Hepatocyte (in vitro differentiated cells): ENCODE measurements around the gene EIF3K. TPM values are rescaled to one million over a fixed set of nuclear protein-coding genes. Genes with fewer than 3 reads are reported as not detected.
"Not testable (repeated sequence)": the region's sequence is repeated elsewhere in the genome, so short reads cannot be mapped to it uniquely, and the experiment has no call there.

Source experiments
- DNase-seq: peaks from one replicate; pipeline ENCODE4 v3.0.0-alpha.2; 2016; ENCODE audit warnings: low spot score
- H2AFZ ChIP-seq: fragments of 200-600 bp; sonication (generic); 2 replicates; pipeline ENCODE4 v1.6.0; 2016; ENCODE audit warnings: antibody characterized with exemption, mild to moderate bottlenecking
- H3K27ac ChIP-seq: fragments of 200-600 bp; sonication (generic); 2 replicates; pipeline ENCODE4 v1.5.1; 2016; ENCODE audit warnings: mild to moderate bottlenecking
- H3K27me3 ChIP-seq: fragments of 200-600 bp; sonication (generic); 2 replicates; pipeline ENCODE4 v1.6.1; 2016
- H3K36me3 ChIP-seq: fragments of 200-600 bp; sonication (generic); replicated peaks from 2 replicates; pipeline ENCODE4 v1.5.1; 2016; ENCODE audit warnings: low read depth; ENCODE audit not compliant: insufficient read depth
- H3K4me1 ChIP-seq: fragments of 200-600 bp; sonication (generic); 2 replicates; pipeline ENCODE4 v1.5.1; 2016; ENCODE audit warnings: mild to moderate bottlenecking, moderate library complexity; ENCODE audit not compliant: insufficient read depth
- H3K4me2 ChIP-seq: fragments of 200-600 bp; sonication (generic); 2 replicates; pipeline ENCODE4 v1.6.0; 2016
- H3K4me3 ChIP-seq: fragments of 200-600 bp; sonication (generic); 2 replicates; pipeline ENCODE4 v1.5.1; 2016; ENCODE audit warnings: mild to moderate bottlenecking
- H3K79me2 ChIP-seq: fragments of 200-600 bp; sonication (generic); 2 replicates; pipeline ENCODE4 v1.6.0; 2017; ENCODE audit warnings: mild to moderate bottlenecking
- H3K9me2 ChIP-seq: fragments of 200-600 bp; sonication (generic); replicated peaks from 2 replicates; pipeline ENCODE4 v1.6.0; 2017; ENCODE audit warnings: mild to moderate bottlenecking; ENCODE audit not compliant: insufficient read depth
- H3K9me3 ChIP-seq: fragments of 200-600 bp; sonication (generic); 2 replicates; pipeline ENCODE4 v1.5.1; 2016; ENCODE audit warnings: low read depth, mild to moderate bottlenecking
- H4K20me1 ChIP-seq: fragments of 200-600 bp; sonication (generic); 2 replicates; pipeline ENCODE4 v1.6.0; 2016; ENCODE audit warnings: mild to moderate bottlenecking; ENCODE audit not compliant: insufficient read depth, poor library complexity, severe bottlenecking
- CTCF ChIP-seq: fragments of 200-600 bp; sonication (generic); IDR thresholded peaks from 2 replicates; pipeline ENCODE4 v1.5.1; 2016; ENCODE audit warnings: antibody characterized with exemption, mild to moderate bottlenecking; ENCODE audit not compliant: poor library complexity
- EZH2 ChIP-seq: fragments of 200-600 bp; sonication (generic); IDR thresholded peaks from 2 replicates; pipeline ENCODE4 v1.6.1; 2016; ENCODE audit warnings: antibody characterized with exemption, mild to moderate bottlenecking, borderline replicate concordance
- EZH2phosphoT487 ChIP-seq: fragments of 200-600 bp; sonication (generic); IDR thresholded peaks from one replicate; pipeline ENCODE4 v1.6.1; 2018; ENCODE audit warnings: antibody characterized with exemption, mild to moderate bottlenecking, low read depth, moderate library complexity; ENCODE audit not compliant: unreplicated experiment, severe bottlenecking
- WGBS: methylation state at CpG from one replicate; pipeline ENCODE4 v1.1.6; 2016; ENCODE audit warnings: low lambda C conversion rate; ENCODE audit errors: missing lambda C conversion rate; 5-methylcytosine and 5-hydroxymethylcytosine counted together
- polyA plus RNA-seq: library from polyadenylated mRNA; unstranded; fragments of >200 nt; fragmentation: Nextera tagmentation; extraction: Ambion mirVana; gene quantifications from 2 replicates; pipeline ENCODE4 v1.2.1, GENCODE V29; 2016
- total RNA-seq: library from RNA; depleted of rRNA; stranded (reverse); fragments of >200 nt; gene quantifications from 2 replicates; pipeline ENCODE4 v1.2.3, GENCODE V29; 2014

The EIF3K gene
- total and polyA plus RNA-seq, 2 experiments from 2014 or later: 171 to 354 TPM

GRCh38 chr19:38624822-38625221, 5.8 kb downstream of the EIF3K start:
- no peak for TF ChIP-seq CTCF
- TF ChIP-seq EZH2: no peak
- no peak for TF ChIP-seq EZH2phosphoT487
- Histone ChIP-seq H3K4me3 (no peak overlapping the region), H3K9me3 (no peaks in the 10 kb centered on the region), H3K9me2 (no peaks in the 10 kb centered on the region), H3K4me1 (no peaks in the 10 kb centered on the region), H4K20me1 (no peaks in the 10 kb centered on the region), H2AFZ (no peak overlapping the region), H3K27me3 (no peaks in the 10 kb centered on the region), H3K79me2 (peaks cover 9% of the 10 kb centered on the region), H3K27ac (no peak overlapping the region), H3K36me3 (no peaks in the 10 kb centered on the region), H3K4me2 (no peak overlapping the region)
- 97% methylated on average over 3 of the region's 3 CpGs for WGBS
- no peak for DNase-seq

- H3K9me3 ChIP-seq: no peaks in the 10 kb centered on the region
- H3K79me2 ChIP-seq: no peaks in the 10 kb centered on the region
- no peaks in the 10 kb centered on the region for H3K27me3 ChIP-seq
- no peak overlapping the region for H3K4me2 ChIP-seq
- no peak overlapping the region for H3K4me3 ChIP-seq
- no peaks in the 10 kb centered on the region for H3K4me1 ChIP-seq
- TF ChIP-seq EZH2 (no peak), EZH2phosphoT487 (no peak), CTCF (no peak)
- 100% methylated on average over 4 of the region's 4 CpGs for WGBS
- H4K20me1 ChIP-seq: no peaks in the 10 kb centered on the region
- no peak for DNase-seq
- H3K27ac ChIP-seq: no peak overlapping the region
- no peaks in the 10 kb centered on the region for H3K9me2 ChIP-seq
- no peak overlapping the region for H2AFZ ChIP-seq
- no peaks in the 10 kb centered on the region for H3K36me3 ChIP-seq
Measured at GRCh38 chr19:38626401-38626800, 7.4 kb downstream of the EIF3K start.

- H3K4me2 ChIP-seq: no peak overlapping the region
- TF ChIP-seq CTCF (no peak), EZH2 (no peak), EZH2phosphoT487 (no peak)
Measured at GRCh38 chr19:38629568-38629967, 10.6 kb downstream of the EIF3K start.

GRCh38 chr19:38631301-38631700, 12.3 kb downstream of the EIF3K start:
- H3K27ac ChIP-seq: peak overlapping the region; percentile 81
- H2AFZ ChIP-seq, H3K4me3 ChIP-seq, H3K9me2 ChIP-seq, H3K36me3 ChIP-seq, H3K4me2 ChIP-seq, H3K27me3 ChIP-seq, H3K9me3 ChIP-seq, H4K20me1 ChIP-seq, H3K79me2 ChIP-seq, DNase-seq, H3K4me1 ChIP-seq: not testable (repeated sequence)
- WGBS: 61% methylated on average over 11 of the region's 11 CpGs

More at GRCh38 chr19:38629568-38629967, 10.6 kb downstream of the EIF3K start:
- Histone ChIP-seq H3K27ac (no peak overlapping the region), H3K9me3 (no peaks in the 10 kb centered on the region), H2AFZ (no peak overlapping the region), H3K36me3 (no peaks in the 10 kb centered on the region), H3K9me2 (no peaks in the 10 kb centered on the region), H4K20me1 (no peaks in the 10 kb centered on the region), H3K4me1 (peaks cover 3% of the 10 kb centered on the region), H3K79me2 (no peaks in the 10 kb centered on the region), H3K4me3 (no peak overlapping the region), H3K27me3 (no peaks in the 10 kb centered on the region)
- DNase-seq: no peak
- WGBS: 96% methylated on average over 6 of the region's 6 CpGs

GRCh38 chr19:38631811-38632475, 13.0 kb downstream of the EIF3K start:
- H4K20me1 ChIP-seq, H3K79me2 ChIP-seq, H3K4me1 ChIP-seq, H3K9me3 ChIP-seq, H3K27me3 ChIP-seq, H2AFZ ChIP-seq, H3K4me2 ChIP-seq, DNase-seq, H3K9me2 ChIP-seq, H3K4me3 ChIP-seq, H3K36me3 ChIP-seq: not testable (repeated sequence)
- peak overlapping the region; percentile 91 for H3K27ac ChIP-seq
- WGBS: 52% methylated on average over 7 of the region's 7 CpGs
